ENCODE data around the gene SLC35B2.

DNA sequence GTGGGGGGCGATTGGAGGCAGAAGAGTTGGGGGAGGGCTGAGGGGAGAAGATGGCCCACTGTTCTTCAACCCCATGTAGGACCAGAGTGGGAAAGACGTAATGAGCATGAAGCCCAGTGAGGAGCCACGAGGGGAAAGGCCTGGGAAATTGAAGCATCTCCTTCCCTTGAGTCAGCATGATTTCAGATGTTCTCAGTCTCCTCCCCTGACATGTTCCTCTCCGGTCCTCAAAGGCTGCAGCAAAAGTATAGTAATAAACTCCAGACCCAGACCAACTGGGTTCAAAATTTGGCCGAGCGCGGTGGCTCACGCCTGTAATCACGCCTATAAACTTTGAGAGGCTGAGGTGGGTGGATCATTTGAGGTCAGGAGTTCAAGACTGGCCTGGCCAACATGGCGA lies 9.9 kb upstream of the SLC35B2 start:
- TF ChIP-seq, protein P1, sequence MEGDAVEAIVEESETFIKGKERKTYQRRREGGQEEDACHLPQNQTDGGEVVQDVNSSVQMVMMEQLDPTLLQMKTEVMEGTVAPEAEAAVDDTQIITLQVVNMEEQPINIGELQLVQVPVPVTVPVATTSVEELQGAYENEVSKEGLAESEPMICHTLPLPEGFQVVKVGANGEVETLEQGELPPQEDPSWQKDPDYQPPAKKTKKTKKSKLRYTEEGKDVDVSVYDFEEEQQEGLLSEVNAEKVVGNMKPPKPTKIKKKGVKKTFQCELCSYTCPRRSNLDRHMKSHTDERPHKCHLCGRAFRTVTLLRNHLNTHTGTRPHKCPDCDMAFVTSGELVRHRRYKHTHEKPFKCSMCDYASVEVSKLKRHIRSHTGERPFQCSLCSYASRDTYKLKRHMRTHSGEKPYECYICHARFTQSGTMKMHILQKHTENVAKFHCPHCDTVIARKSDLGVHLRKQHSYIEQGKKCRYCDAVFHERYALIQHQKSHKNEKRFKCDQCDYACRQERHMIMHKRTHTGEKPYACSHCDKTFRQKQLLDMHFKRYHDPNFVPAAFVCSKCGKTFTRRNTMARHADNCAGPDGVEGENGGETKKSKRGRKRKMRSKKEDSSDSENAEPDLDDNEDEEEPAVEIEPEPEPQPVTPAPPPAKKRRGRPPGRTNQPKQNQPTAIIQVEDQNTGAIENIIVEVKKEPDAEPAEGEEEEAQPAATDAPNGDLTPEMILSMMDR (conservative IDR thresholded peaks at IDR 0.05; ENCODE audit: low read depth, low read length): no peak
- TF ChIP-seq EZH2 (IDR thresholded peaks at IDR 0.05; ENCODE audit: low read length, unreplicated experiment): no peak
- TF ChIP-seq EZH2phosphoT487 (IDR thresholded peaks at IDR 0.05; ENCODE audit: borderline replicate concordance, low read length): no peak
